Common myeloid progenitor, CD34-positive (primary cell): Measurements from ENCODE around the gene BTNL2.
"Not testable (repeated sequence)": the region's sequence is repeated elsewhere in the genome, so short reads cannot be mapped to it uniquely, and the experiment has no call there.

Source experiments
- CTCF ChIA-PET: fragments of 350-600 bp; sonication (Branson Sonifier 250); formaldehyde crosslinking; loops from one replicate; lab custom pipeline; 2021; ENCODE audit warnings: antibody characterized with exemption; lab: Charles Lee
- POLR2A ChIA-PET: fragments of 350-600 bp; sonication (Branson Sonifier 250); formaldehyde crosslinking; loops from one replicate; lab custom pipeline; 2021; ENCODE audit warnings: antibody characterized with exemption; lab: Charles Lee
- DNase-seq, 3 donors: peaks; one replicate each; pipeline versions ENCODE4 v3.0.0 to v3.0.0-alpha.2; 2013
- H3K27ac ChIP-seq, 2 experiments: 1 replicate in 1 of 2; 2 replicates in 1 of 2; pipeline ENCODE4 v1.7.0; 2013; ENCODE audit warnings: inconsistent platforms in 2 of 2, low read length in 2 of 2, mild to moderate bottlenecking in 2 of 2, low read depth in 1 of 2, moderate library complexity in 1 of 2; ENCODE audit not compliant: severe bottlenecking in 2 of 2, insufficient read depth in 1 of 2, poor library complexity in 1 of 2
- H3K27me3 ChIP-seq, 5 experiments: replicated peaks in 2 of 5; 1 replicate in 3 of 5; 2 replicates in 2 of 5; pipeline versions ENCODE4 v1.6.1 to v1.7.0; 2013; ENCODE audit warnings: low read length in 4 of 5, mild to moderate bottlenecking in 2 of 5, moderate library complexity in 2 of 5, inconsistent platforms in 1 of 5; ENCODE audit not compliant: insufficient read depth in 5 of 5, control insufficient read depth in 4 of 5
- H3K36me3 ChIP-seq, 4 experiments: 1 replicate in 2 of 4; 2 replicates in 2 of 4; pipeline versions ENCODE4 v1.6.1 to v1.7.0; 2013; ENCODE audit warnings: low read length in 3 of 4, control low read depth in 1 of 4, mild to moderate bottlenecking in 1 of 4; ENCODE audit not compliant: control insufficient read depth in 4 of 4, insufficient read depth in 4 of 4
- H3K4me1 ChIP-seq, 4 experiments: 1 replicate in 3 of 4; 2 replicates in 1 of 4; pipeline versions ENCODE4 v1.6.1 to v1.7.1; 2013; ENCODE audit warnings: low read length in 3 of 4, mild to moderate bottlenecking in 3 of 4, control low read depth in 1 of 4, inconsistent platforms in 1 of 4, moderate library complexity in 1 of 4; ENCODE audit not compliant: control insufficient read depth in 4 of 4, insufficient read depth in 4 of 4; ENCODE audit errors: control extremely low read depth in 1 of 4
- H3K4me3 ChIP-seq, 7 experiments: 1 replicate in 4 of 7; 2 replicates in 3 of 7; pipeline versions ENCODE4 v1.5.1 to v1.7.0; 2013; ENCODE audit warnings: mild to moderate bottlenecking in 7 of 7, low read length in 6 of 7, moderate library complexity in 6 of 7, inconsistent platforms in 2 of 7, low read depth in 2 of 7, control low read depth in 1 of 7; ENCODE audit not compliant: insufficient read depth in 4 of 7, control insufficient read depth in 1 of 7; ENCODE audit errors: extremely low read depth in 1 of 7
- H3K9me3 ChIP-seq, 5 experiments: 1 replicate in 4 of 5; 2 replicates in 1 of 5; pipeline versions ENCODE4 v1.6.1 to v1.7.1; 2013; ENCODE audit warnings: low read length in 4 of 5, mild to moderate bottlenecking in 2 of 5, inconsistent platforms in 1 of 5, low read depth in 1 of 5, moderate library complexity in 1 of 5; ENCODE audit not compliant: control insufficient read depth in 4 of 5, insufficient read depth in 2 of 5; ENCODE audit errors: control extremely low read depth in 1 of 5
- WGBS: methylation state at CpG from one replicate; pipeline ENCODE4 v1.1.5; 2013; ENCODE audit not compliant: insufficient coverage; 5-methylcytosine and 5-hydroxymethylcytosine counted together

Gene BTNL2

DNA sequence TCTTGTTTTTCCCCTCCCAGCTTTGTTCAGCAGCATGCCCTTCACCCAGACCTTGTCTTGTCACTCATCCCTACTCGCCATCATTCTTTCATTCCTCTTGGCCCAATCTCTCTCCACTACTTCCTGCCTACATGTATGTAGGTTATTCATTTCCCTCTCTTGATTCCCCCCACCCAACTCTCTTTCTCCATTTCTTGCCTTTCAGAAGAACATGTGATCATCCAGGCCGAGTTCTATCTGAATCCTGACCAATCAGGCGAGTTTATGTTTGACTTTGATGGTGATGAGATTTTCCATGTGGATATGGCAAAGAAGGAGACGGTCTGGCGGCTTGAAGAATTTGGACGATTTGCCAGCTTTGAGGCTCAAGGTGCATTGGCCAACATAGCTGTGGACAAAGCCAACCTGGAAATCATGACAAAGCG, 35.3 kb upstream of the BTNL2 start:
- Histone ChIP-seq H3K27me3 (no peaks in the 10 kb centered on the region), H3K4me1 (peaks cover 10 to 41% (median 20%) of the 10 kb centered on the region in 4 experiments), H3K27ac (no peak overlapping the region), H3K9me3 (no peaks in the 10 kb centered on the region), H3K4me3 (peak overlapping the region in 5 of 7 experiments; percentile 12 to 96 (median 94)), H3K36me3 (peaks cover 11 to 33% (median 30%) of the 10 kb centered on the region in 4 experiments)
- CTCF ChIA-PET, result interaction anchor here (0.8 to 1.6 kb wide), 4 partner anchors 10 to 337 kb away, joined by 3 to 4 read pairs (median 3); no protein-coding TSS in a partner anchor
- 90% methylated on average over 5 of the region's 7 CpGs for WGBS
- POLR2A ChIA-PET, result no interaction called here
- no peak for DNase-seq

DNA sequence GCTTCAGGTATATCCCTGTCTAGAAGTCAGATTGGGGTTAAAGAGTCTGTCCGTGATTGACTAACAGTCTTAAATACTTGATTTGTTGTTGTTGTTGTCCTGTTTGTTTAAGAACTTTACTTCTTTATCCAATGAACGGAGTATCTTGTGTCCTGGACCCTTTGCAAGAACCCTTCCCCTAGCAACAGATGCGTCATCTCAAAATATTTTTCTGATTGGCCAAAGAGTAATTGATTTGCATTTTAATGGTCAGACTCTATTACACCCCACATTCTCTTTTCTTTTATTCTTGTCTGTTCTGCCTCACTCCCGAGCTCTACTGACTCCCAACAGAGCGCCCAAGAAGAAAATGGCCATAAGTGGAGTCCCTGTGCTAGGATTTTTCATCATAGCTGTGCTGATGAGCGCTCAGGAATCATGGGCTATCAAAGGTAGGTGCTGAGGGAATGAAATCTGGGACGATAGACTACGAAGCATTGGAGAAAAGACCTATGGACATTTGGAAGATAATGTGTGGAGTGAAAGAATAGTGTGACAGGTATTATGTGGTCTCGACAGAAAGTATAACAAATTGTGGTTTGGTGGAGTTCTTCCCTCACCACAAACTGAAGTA, 32.7 kb upstream of the BTNL2 start, which contains the start of gene HLA-DRA:
TSS of gene HLA-DRA (plus strand) at position 286 of the 613 bp plus-strand sequence. CDS start at position 350, 64 bp downstream.
- no peaks in the 10 kb centered on the region for H3K27me3 ChIP-seq
- DNase-seq, result peak; percentile 90 to 94 (median 91)
- ChIA-PET POLR2A (interaction anchor here (0.6 to 0.9 kb wide), 3 partner anchors 97 to 532 kb away, joined by 3 to 4 read pairs (median 3); no protein-coding TSS in a partner anchor), CTCF (interaction anchor here (0.6 to 1.4 kb wide), 5 partner anchors 11 to 399 kb away, joined by 3 to 5 read pairs (median 4); partner anchors contain the start of gene TAP2)
- H3K36me3 ChIP-seq, result peaks cover 11 to 28% (median 27%) of the 10 kb centered on the region in 4 experiments
- H3K9me3 ChIP-seq, result no peaks in the 10 kb centered on the region
- H3K4me3 ChIP-seq, result peak within 1 kb of the TSS; percentile 70 to 100 (median 94)
- peaks cover 14 to 51% (median 26%) of the 10 kb centered on the region in 4 experiments for H3K4me1 ChIP-seq
- H3K27ac ChIP-seq, result peak within 1 kb of the TSS; percentile 95 to 97
- 0% methylated on average over 4 of the region's 9 CpGs for WGBS

DNA sequence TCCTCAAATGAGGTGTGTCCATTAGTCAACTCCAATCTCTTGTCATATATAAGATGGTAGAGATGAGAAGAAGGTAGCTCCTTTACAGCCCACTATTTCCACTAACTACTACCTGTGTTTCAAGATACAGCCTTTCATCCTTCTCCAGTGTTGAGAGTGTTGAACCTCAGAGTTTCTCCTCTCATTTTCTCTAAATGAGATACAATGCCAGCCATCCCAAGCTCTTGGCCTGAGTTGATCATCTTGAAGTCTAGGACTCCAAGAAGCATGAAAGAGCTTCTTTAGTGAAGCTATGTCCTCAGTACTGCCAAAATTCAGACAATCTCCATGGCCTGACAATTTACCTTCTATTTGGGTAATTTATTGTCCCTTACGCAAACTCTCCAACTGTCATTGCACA, 32.2 kb upstream of the BTNL2 start:
- no CpG with 5 or more reads among the region's 1 CpG for WGBS
- no peaks in the 10 kb centered on the region for H3K27me3 ChIP-seq
- peaks cover 11 to 22% (median 22%) of the 10 kb centered on the region in 4 experiments for H3K36me3 ChIP-seq
- ChIA-PET POLR2A (interaction anchor here (0.6 to 0.9 kb wide), 2 partner anchors 98 to 533 kb away, joined by 3 read pairs; no protein-coding TSS in a partner anchor), CTCF (interaction anchor here (0.6 to 1.4 kb wide), 6 partner anchors 10 to 399 kb away, joined by 3 to 5 read pairs (median 4); partner anchors contain the start of gene TAP2)
- H3K27ac ChIP-seq, result peak overlapping the region; percentile 95 to 97
- peaks cover 14 to 51% (median 26%) of the 10 kb centered on the region in 4 experiments for H3K4me1 ChIP-seq
- no peak for DNase-seq
- peak overlapping the region in 5 of 7 experiments; percentile 15 to 100 (median 94) for H3K4me3 ChIP-seq
- no peaks in the 10 kb centered on the region for H3K9me3 ChIP-seq

DNA sequence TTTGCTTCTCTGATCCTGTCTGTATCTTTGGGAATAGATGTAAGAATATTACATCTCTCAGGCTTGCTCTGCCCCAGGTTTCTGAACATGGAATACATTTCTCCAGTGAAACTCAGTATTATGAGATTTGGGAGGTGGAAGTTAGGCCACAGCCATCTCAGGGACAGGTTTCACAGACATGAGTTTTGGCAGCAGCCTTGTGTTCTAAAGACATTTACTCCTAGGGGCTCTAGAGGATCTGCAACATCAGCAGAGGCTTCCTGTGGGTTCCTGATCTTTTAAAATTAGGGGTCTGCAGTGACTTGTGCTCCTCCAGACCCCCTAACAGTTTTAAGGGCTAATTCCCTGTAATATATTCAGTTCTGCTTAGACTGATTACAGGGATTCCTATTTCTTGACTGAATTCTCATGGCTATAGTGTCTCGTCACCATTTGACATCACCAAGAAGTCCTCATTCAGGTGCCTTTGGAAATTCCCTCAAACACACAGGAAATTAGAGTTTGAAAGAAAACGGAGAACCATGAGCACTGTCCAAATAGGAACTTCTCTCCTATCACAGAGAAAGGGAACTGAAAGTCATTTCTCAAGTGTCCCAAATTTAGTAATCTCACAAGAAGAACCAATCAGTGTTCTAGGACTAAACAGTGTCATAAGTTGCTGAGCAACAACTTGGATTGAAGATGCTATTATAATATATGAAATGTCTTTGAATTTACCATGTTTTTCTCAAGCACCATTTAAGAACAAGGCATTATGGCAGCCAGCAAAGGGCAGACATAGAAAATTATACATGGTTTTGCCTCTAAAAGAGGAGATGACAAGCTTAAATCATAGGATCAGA, 30.2 kb upstream of the BTNL2 start:
- peak; percentile 81 to 90 (median 89) for DNase-seq
- Histone ChIP-seq H3K4me3 (peak overlapping the region in 1 of 7 experiments; percentile 45), H3K9me3 (no peaks in the 10 kb centered on the region), H3K27ac (peak overlapping the region; percentile 71 to 83), H3K36me3 (peaks cover 0 to 5% (median 3%) of the 10 kb centered on the region in 4 experiments), H3K27me3 (no peaks in the 10 kb centered on the region), H3K4me1 (peaks cover 14 to 41% (median 24%) of the 10 kb centered on the region in 4 experiments)
- ChIA-PET CTCF (interaction anchor here (1.0 to 2.3 kb wide), 2 partner anchors 23 to 263 kb away, joined by 3 to 11 read pairs; no protein-coding TSS in a partner anchor), POLR2A (no interaction called here)
- no CpG with 5 or more reads among the region's 2 CpGs for WGBS

DNA sequence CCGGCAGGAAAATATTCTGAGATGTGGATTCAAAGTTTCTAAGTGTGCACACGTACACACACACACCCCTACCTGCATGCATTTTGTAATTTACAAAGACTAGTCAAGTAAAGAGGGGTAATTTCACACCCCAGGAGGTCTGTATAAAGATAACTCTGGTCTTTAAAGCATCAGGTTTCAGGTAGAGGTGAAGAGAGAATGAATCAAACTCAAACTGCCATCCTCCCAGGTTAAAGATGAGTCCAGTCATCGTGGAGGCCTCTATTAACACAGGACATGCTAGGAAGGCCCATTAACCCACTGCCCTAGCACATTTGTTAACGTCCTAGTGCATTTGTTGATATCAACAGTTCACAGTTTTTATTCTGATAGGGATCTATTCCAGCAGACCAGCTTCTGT, 29.2 kb upstream of the BTNL2 start:
- H3K4me1 ChIP-seq, result peaks cover 11 to 31% (median 19%) of the 10 kb centered on the region in 4 experiments
- CTCF ChIA-PET, result interaction anchor here (0.8 to 2.3 kb wide), 4 partner anchors 22 to 432 kb away, joined by 3 to 11 read pairs (median 3); no protein-coding TSS in a partner anchor

DNA sequence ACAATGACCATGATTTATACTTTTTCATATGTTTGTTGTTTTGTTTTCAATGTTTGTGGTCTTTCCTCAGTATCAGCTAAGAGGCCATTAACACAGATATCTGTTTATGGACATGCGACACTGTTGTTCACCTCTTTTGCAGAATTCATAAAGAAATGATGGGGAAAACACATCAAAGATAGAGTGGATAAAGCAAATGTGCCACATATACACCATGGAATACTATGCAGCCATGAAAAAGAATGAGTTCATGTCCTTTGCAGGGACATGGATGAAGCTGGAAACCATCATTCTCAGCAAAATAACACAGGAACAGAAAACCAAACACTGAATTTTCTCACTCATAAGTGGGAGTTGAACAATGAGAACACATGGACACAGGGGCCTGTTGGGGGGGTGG, 27.0 kb upstream of the BTNL2 start:
- CTCF ChIA-PET, result interaction anchor here (0.7 to 2.3 kb wide), 5 partner anchors 10 to 404 kb away, joined by 3 to 10 read pairs (median 3); partner anchors contain the start of gene TAP2
- H3K27me3 ChIP-seq, H3K27ac ChIP-seq, H3K9me3 ChIP-seq, H3K36me3 ChIP-seq, POLR2A ChIA-PET, H3K4me3 ChIP-seq, DNase-seq: not testable (repeated sequence)
- peaks cover 3 to 17% (median 11%) of the 10 kb centered on the region in 4 experiments for H3K4me1 ChIP-seq
- no CpG with 5 or more reads among the region's 1 CpG for WGBS

More for the DNA sequence above, 29.2 kb upstream of the BTNL2 start:
- Histone ChIP-seq H3K27me3 (no peaks in the 10 kb centered on the region), H3K36me3 (peaks cover 0 to under 1% (median 0%) of the 10 kb centered on the region in 4 experiments), H3K4me3 (no peak overlapping the region), H3K27ac (peak overlapping the region in 1 of 2 experiments; percentile 83), H3K9me3 (no peaks in the 10 kb centered on the region)
- POLR2A ChIA-PET, result no interaction called here
- DNase-seq, result no peak
- 100% methylated on average over 2 of the region's 4 CpGs for WGBS
